NB4 (cell line): ENCODE results near the gene HS6ST3.

Experiments used
- CTCF ChIP-seq: IDR thresholded peaks from one replicate; pipeline ENCODE4 v1.5.1; 2012; ENCODE audit warnings: low read depth, low read length
- MYC ChIP-seq: IDR thresholded peaks from 2 replicates; pipeline ENCODE4 v1.6.1; 2011; ENCODE audit warnings: low read depth, low read length
- POLR2A ChIP-seq: IDR thresholded peaks from 2 replicates; pipeline ENCODE4 v1.6.1; 2011; ENCODE audit warnings: mild to moderate bottlenecking; ENCODE audit not compliant: insufficient read length; ENCODE audit errors: extremely low read depth

- TF ChIP-seq CTCF (no peak), POLR2A (no peak), MYC (no peak)
Measured at GRCh38 chr13:96542986-96543385, 453.1 kb downstream of the HS6ST3 start.
